HEK293 (cell line): ENCODE results near the gene SLC22A31.

Source experiments
- CTCF ChIA-PET: fragments of 350-600 bp; formaldehyde crosslinking; extraction: SDS; loops from one replicate; lab custom pipeline; 2021; ENCODE audit warnings: antibody characterized with exemption; lab: Yijun Ruan, JAX
- POLR2A ChIA-PET: fragments of 300-600 bp; formaldehyde crosslinking; extraction: SDS; loops from one replicate; lab custom pipeline; 2020; ENCODE audit warnings: antibody characterized with exemption, inconsistent platforms; lab: Yijun Ruan, JAX
- H3K27ac ChIP-seq: fragments of 200-500 bp; sonication (Bioruptor generic); 2 replicates; pipeline ENCODE4 v1.5.1; 2014; ENCODE audit warnings: low read depth, low read length, control low read depth, inconsistent platforms; ENCODE audit errors: extremely low read depth
- H3K36me3 ChIP-seq, 2 experiments: fragments of 200-500 bp in 1 of 2; sonication (Bioruptor generic) in 1 of 2; 1 replicate in 1 of 2; 2 replicates in 1 of 2; pipeline ENCODE4 v1.5.1; 2014 to 2017; ENCODE audit warnings: inconsistent platforms in 2 of 2, low read length in 2 of 2; ENCODE audit not compliant: control insufficient read depth in 2 of 2, insufficient read depth in 1 of 2
- H3K4me1 ChIP-seq: fragments of 200-500 bp; sonication (Bioruptor generic); 2 replicates; pipeline ENCODE4 v1.5.1; 2014; ENCODE audit warnings: mild to moderate bottlenecking, low read length, inconsistent platforms; ENCODE audit not compliant: control insufficient read depth, insufficient read depth
- H3K4me3 ChIP-seq: 2 replicates; pipeline ENCODE4 v1.5.1; 2011; ENCODE audit warnings: low read depth, mild to moderate bottlenecking, control low read depth, low read length, moderate library complexity
- H3K9me3 ChIP-seq: fragments of 200-500 bp; sonication (Bioruptor generic); 2 replicates; pipeline ENCODE4 v1.5.1; 2014; ENCODE audit warnings: low read depth, low read length, inconsistent platforms; ENCODE audit not compliant: control insufficient read depth, insufficient read depth
- AEBP2 ChIP-seq: fragments of 450-650 bp; formaldehyde crosslinking; IDR thresholded peaks from 2 replicates; pipeline ENCODE4 v1.5.1; 2016; ENCODE audit warnings: missing biosample characterization, missing genetic modification characterization, borderline replicate concordance
- EGR2 ChIP-seq: fragments of 450-650 bp; formaldehyde crosslinking; IDR thresholded peaks from 2 replicates; pipeline ENCODE4 v1.5.1; 2016; ENCODE audit warnings: low read depth, missing biosample characterization, missing genetic modification characterization
- GLIS1 ChIP-seq: fragments of 450-650 bp; formaldehyde crosslinking; IDR thresholded peaks from 2 replicates; pipeline ENCODE4 v1.5.1; 2016; ENCODE audit warnings: missing biosample characterization, missing genetic modification characterization
- HOXC10 ChIP-seq: sonication (generic); formaldehyde crosslinking; IDR thresholded peaks from 2 replicates; pipeline ENCODE4 v1.8.1; 2023; ENCODE audit warnings: mild to moderate bottlenecking, missing genetic modification reagents
- PRDM1 ChIP-seq: fragments of 450-650 bp; formaldehyde crosslinking; IDR thresholded peaks from 2 replicates; pipeline ENCODE4; 2016; ENCODE audit warnings: missing biosample characterization, missing genetic modification characterization
- SCRT1 ChIP-seq: fragments of 450-650 bp; formaldehyde crosslinking; IDR thresholded peaks from 2 replicates; pipeline ENCODE4 v1.5.1; 2016; ENCODE audit warnings: missing biosample characterization, missing genetic modification characterization, borderline replicate concordance
- YY1 ChIP-seq: fragments of 450-650 bp; formaldehyde crosslinking; IDR thresholded peaks from 2 replicates; pipeline ENCODE4 v1.5.1; 2018; ENCODE audit warnings: missing biosample characterization, missing genetic modification characterization
- ZBTB26 ChIP-seq: fragments of 450-650 bp; formaldehyde crosslinking; optimal IDR thresholded peaks from 2 replicates; pipeline ENCODE3; 2016; ENCODE audit warnings: missing biosample characterization, mild to moderate bottlenecking, missing genetic modification characterization
- ZBTB49 ChIP-seq: fragments of 450-650 bp; formaldehyde crosslinking; IDR thresholded peaks from 2 replicates; pipeline ENCODE4 v1.5.1; 2016; ENCODE audit warnings: missing biosample characterization, missing genetic modification characterization, low read depth
- ZNF2 ChIP-seq: fragments of 450-650 bp; formaldehyde crosslinking; IDR thresholded peaks from 2 replicates; pipeline ENCODE4 v1.5.1; 2016; ENCODE audit warnings: missing biosample characterization, missing genetic modification characterization
- ZNF202 ChIP-seq: fragments of 450-650 bp; formaldehyde crosslinking; IDR thresholded peaks from 2 replicates; pipeline ENCODE4 v1.5.1; 2016; ENCODE audit warnings: missing biosample characterization, missing genetic modification characterization, borderline replicate concordance
- ZNF423 ChIP-seq: fragments of 450-650 bp; formaldehyde crosslinking; IDR thresholded peaks from 2 replicates; pipeline ENCODE4 v1.5.1; 2016; ENCODE audit warnings: missing biosample characterization, missing genetic modification characterization
- ZNF658 ChIP-seq: fragments of 450-650 bp; formaldehyde crosslinking; IDR thresholded peaks from 2 replicates; pipeline ENCODE4; 2016; ENCODE audit warnings: missing biosample characterization, missing genetic modification characterization
- ZNF692 ChIP-seq: fragments of 450-650 bp; formaldehyde crosslinking; IDR thresholded peaks from 2 replicates; pipeline ENCODE4 v1.5.1; 2016; ENCODE audit warnings: missing biosample characterization, missing genetic modification characterization
- ZNF76 ChIP-seq: fragments of 450-650 bp; formaldehyde crosslinking; IDR thresholded peaks from 2 replicates; pipeline ENCODE4; 2016; ENCODE audit warnings: low read depth, missing biosample characterization, missing genetic modification characterization, borderline replicate concordance
- ZNF768 ChIP-seq: fragments of 450-650 bp; formaldehyde crosslinking; IDR thresholded peaks from 2 replicates; pipeline ENCODE4 v1.5.1; 2018; ENCODE audit warnings: missing biosample characterization, mild to moderate bottlenecking, missing genetic modification characterization
- ZNF843 ChIP-seq: fragments of 450-650 bp; formaldehyde crosslinking; IDR thresholded peaks from 2 replicates; pipeline ENCODE4 v1.5.1; 2016; ENCODE audit warnings: missing biosample characterization, missing genetic modification characterization

SLC22A31 gene

GRCh38 chr16:89154390-89155183 is 45.8 kb downstream of the SLC22A31 start:
- TF ChIP-seq ZBTB49 (tag by site-specific recombination) (no peak), ZNF2 (tag by site-specific recombination) (no peak), ZNF76 (no peak), ZNF423 (tag by site-specific recombination) (no peak), ZNF692 (tag by site-specific recombination) (no peak), ZNF658 (no peak), ZBTB26 (tag by site-specific recombination) (no peak), GLIS1 (tag by site-specific recombination) (peak; percentile 93)
- H3K4me1 ChIP-seq: no peaks in the 10 kb centered on the region
- H3K9me3 ChIP-seq: no peaks in the 10 kb centered on the region
- H3K27ac ChIP-seq: no peak overlapping the region
- H3K36me3 ChIP-seq: peaks cover 0 to 21% of the 10 kb centered on the region in 2 experiments; a peak in 2 of 3 replicates
- ChIA-PET CTCF (interaction anchor here (1.8 kb wide), 1 partner anchor 13 kb away, joined by 6 read pairs; no protein-coding TSS in a partner anchor), POLR2A (interaction anchor here (1.0 kb wide), 1 partner anchor 17 kb away, joined by 3 read pairs; the partner anchor contains the start of gene CDH15)
- no peak overlapping the region for H3K4me3 ChIP-seq

GRCh38 chr16:89153848-89154271 is 46.5 kb downstream of the SLC22A31 start:
- TF ChIP-seq ZNF843 (tag by site-specific recombination) (no peak), PRDM1 (tag by site-specific recombination) (no peak), ZNF76 (no peak), HOXC10 (no peak)
- Histone ChIP-seq H3K4me1 (no peaks in the 10 kb centered on the region), H3K27ac (no peak overlapping the region), H3K36me3 (peaks cover 0 to 28% of the 10 kb centered on the region in 2 experiments; a peak in 2 of 3 replicates), H3K9me3 (no peaks in the 10 kb centered on the region), H3K4me3 (no peak overlapping the region)
- CTCF ChIA-PET: interaction anchor here (1.8 kb wide), 1 partner anchor 13 kb away, joined by 6 read pairs; no protein-coding TSS in a partner anchor
- POLR2A ChIA-PET: no interaction called here

- ChIA-PET POLR2A (no interaction called here), CTCF (interaction anchor here (1.8 kb wide), 1 partner anchor 14 kb away, joined by 6 read pairs; no protein-coding TSS in a partner anchor)
- Histone ChIP-seq H3K9me3 (no peaks in the 10 kb centered on the region), H3K4me1 (no peaks in the 10 kb centered on the region), H3K27ac (no peak overlapping the region), H3K36me3 (peaks cover 0 to 34% of the 10 kb centered on the region in 2 experiments; a peak in 2 of 3 replicates), H3K4me3 (no peak overlapping the region)
- no peak for TF ChIP-seq SCRT1 (tag by site-specific recombination)
- TF ChIP-seq ZNF692 (tag by site-specific recombination): no peak
- no peak for TF ChIP-seq ZNF768 (tag by site-specific recombination)
- TF ChIP-seq ZNF202: no peak
- TF ChIP-seq YY1 (tag by site-specific recombination): no peak
- TF ChIP-seq AEBP2: no peak
- 0 out of 2 replicates have a peak, but pooled peaks have one; percentile 14 for TF ChIP-seq EGR2 (tag by site-specific recombination)
Observed at GRCh38 chr16:89152831-89153700, 47.3 kb downstream of the SLC22A31 start.
